A673 (cell line): ENCODE measurements around the gene AP2A1. TPM values are rescaled to one million over a fixed set of nuclear protein-coding genes. Genes with fewer than 3 reads are reported as not detected.

Experiments used
- BruUV-seq: library from RNA; stranded (reverse); fragments of 400-500 nt; replicated peaks from 2 replicates; lab custom pipeline; 2021; lab: Mats Ljungman, UMichigan
- CTCF ChIA-PET: fragments of 300-600 bp; sonication (Branson Sonifier 250); formaldehyde crosslinking; loops from one replicate; lab custom pipeline; 2022; ENCODE audit warnings: antibody characterized with exemption; lab: Charles Lee
- POLR2A ChIA-PET: fragments of 300-600 bp; sonication (Branson Sonifier 250); formaldehyde crosslinking; loops from one replicate; lab custom pipeline; 2022; ENCODE audit warnings: antibody characterized with exemption; ENCODE audit not compliant: low non-redundant PET; lab: Charles Lee
- DNase-seq: peaks from one replicate; pipeline ENCODE4 v3.0.0-alpha.2; 2015; ENCODE audit warnings: low spot score
- H3K27ac ChIP-seq: fragments of 200-600 bp; sonication (generic); 2 replicates; pipeline ENCODE4 v1.5.1; 2016; ENCODE audit warnings: mixed run types, low read depth, mild to moderate bottlenecking, mixed read lengths, antibody characterized with exemption, low read length; ENCODE audit not compliant: poor library complexity, severe bottlenecking
- H3K27me3 ChIP-seq: fragments of 200-600 bp; sonication (generic); replicated peaks from 2 replicates; pipeline ENCODE4 v1.6.1; 2017; ENCODE audit warnings: mixed run types, low read depth, mild to moderate bottlenecking, mixed read lengths, antibody characterized with exemption, low read length; ENCODE audit not compliant: insufficient read depth, poor library complexity
- H3K36me3 ChIP-seq: fragments of 200-600 bp; sonication (generic); 2 replicates; pipeline ENCODE4 v1.6.1; 2016; ENCODE audit warnings: mixed run types, mild to moderate bottlenecking, mixed read lengths, antibody characterized with exemption, low read length; ENCODE audit not compliant: insufficient read depth, poor library complexity, severe bottlenecking
- H3K4me1 ChIP-seq: fragments of 200-600 bp; sonication (generic); 2 replicates; pipeline ENCODE4 v1.6.1; 2017; ENCODE audit warnings: mixed run types, mild to moderate bottlenecking, mixed read lengths, antibody characterized with exemption, low read length; ENCODE audit not compliant: insufficient read depth, poor library complexity, severe bottlenecking
- H3K4me3 ChIP-seq: fragments of 200-600 bp; sonication (generic); 2 replicates; pipeline ENCODE4 v1.5.1; 2016; ENCODE audit warnings: low read depth, mixed run types, mild to moderate bottlenecking, mixed read lengths, low read length; ENCODE audit not compliant: poor library complexity, severe bottlenecking
- H3K9me3 ChIP-seq: fragments of 200-600 bp; sonication (generic); 2 replicates; pipeline ENCODE4 v1.6.1; 2016; ENCODE audit warnings: mixed run types, low read depth, mild to moderate bottlenecking, mixed read lengths, antibody characterized with exemption, low read length; ENCODE audit not compliant: poor library complexity, severe bottlenecking
- CTCF ChIP-seq: fragments of 300-800, 200-600 bp; sonication (generic); conservative IDR thresholded peaks from 2 replicates; pipeline ENCODE4 v1.5.1; 2017; ENCODE audit warnings: low read depth, mild to moderate bottlenecking, antibody characterized with exemption, low read length, moderate library complexity, mixed read lengths
- EZH2 ChIP-seq: fragments of 200-600 bp; sonication (generic); IDR thresholded peaks from 2 replicates; pipeline ENCODE4 v1.6.1; 2017; ENCODE audit warnings: borderline replicate concordance, low read depth, mild to moderate bottlenecking, mixed read lengths, antibody characterized with exemption, low read length; ENCODE audit not compliant: poor library complexity, severe bottlenecking
- intact Hi-C: fragments of 100-400 bp; cut with micrococcal nuclease; formaldehyde crosslinking; loops from one replicate; pipeline ENCODE4 v1.10.0; 2022; ENCODE audit not compliant: unreplicated experiment
- total RNA-seq: library from RNA; stranded (reverse); gene quantifications from 2 replicates; pipeline ENCODE4 v1.2.3, GENCODE V29; 2021

AP2A1 gene
- total RNA-seq, 1 experiment from 2014 or later: 80.1 TPM

- Histone ChIP-seq H3K36me3 (no peaks in the 10 kb centered on the region), H3K27ac (no peak overlapping the region), H3K27me3 (no peaks in the 10 kb centered on the region), H3K9me3 (no peaks in the 10 kb centered on the region), H3K4me1 (no peaks in the 10 kb centered on the region), H3K4me3 (no peak overlapping the region)
- ChIA-PET POLR2A (interaction anchor here (0.7 kb wide), 1 partner anchor 152 kb away, joined by 3 read pairs; no protein-coding TSS in a partner anchor), CTCF (no interaction called here)
- DNase-seq: no peak
- TF ChIP-seq EZH2 (no peak), CTCF (no peak)
- intact Hi-C loops: no loop called here
- BruUV-seq: no TSS peak
Observed at GRCh38 chr19:49774969-49775368, 8.2 kb downstream of the AP2A1 start.

GRCh38 chr19:49775742-49776370, 9.1 kb downstream of the AP2A1 start:
- DNase-seq: no peak
- Histone ChIP-seq H3K27ac (no peak overlapping the region), H3K27me3 (no peaks in the 10 kb centered on the region), H3K9me3 (no peaks in the 10 kb centered on the region), H3K4me3 (no peak overlapping the region), H3K36me3 (no peaks in the 10 kb centered on the region), H3K4me1 (no peaks in the 10 kb centered on the region)
- POLR2A ChIA-PET: no interaction called here
- intact Hi-C loops: no loop called here
- CTCF ChIA-PET: no interaction called here
- TF ChIP-seq EZH2: no peak
- BruUV-seq: no TSS peak

- CTCF ChIA-PET: no interaction called here
- no peak overlapping the region for H3K4me3 ChIP-seq
- DNase-seq: no peak
- intact Hi-C loops: no loop called here
- no peaks in the 10 kb centered on the region for H3K9me3 ChIP-seq
- no peaks in the 10 kb centered on the region for H3K27me3 ChIP-seq
- POLR2A ChIA-PET: no interaction called here
- TF ChIP-seq CTCF: no peak
- TF ChIP-seq EZH2: no peak
- no peak overlapping the region for H3K27ac ChIP-seq
- BruUV-seq: no TSS peak
- no peaks in the 10 kb centered on the region for H3K4me1 ChIP-seq
- no peaks in the 10 kb centered on the region for H3K36me3 ChIP-seq
Observed at GRCh38 chr19:49776371-49776764, 9.6 kb downstream of the AP2A1 start.
